Body of pancreas (tissue), 4 donors: ENCODE data around the gene SYNE4.

Source experiments
- CTCF ChIP-seq, 7 experiments: fragments of 450-650 bp in 4 of 7; fragments of 200-600 bp in 3 of 7; sonication (generic) in 3 of 7; IDR thresholded peaks; one replicate each; pipeline ENCODE4 v1.5.1; 2016 to 2019; ENCODE audit warnings: antibody characterized with exemption in 7 of 7
- POLR2A ChIP-seq, 3 donors: fragments of 450-650 bp; IDR thresholded peaks; one replicate each; pipeline ENCODE4 v1.6.1; 2016; ENCODE audit warnings: antibody characterized with exemption in 3 of 3, mild to moderate bottlenecking in 2 of 3

DNA sequence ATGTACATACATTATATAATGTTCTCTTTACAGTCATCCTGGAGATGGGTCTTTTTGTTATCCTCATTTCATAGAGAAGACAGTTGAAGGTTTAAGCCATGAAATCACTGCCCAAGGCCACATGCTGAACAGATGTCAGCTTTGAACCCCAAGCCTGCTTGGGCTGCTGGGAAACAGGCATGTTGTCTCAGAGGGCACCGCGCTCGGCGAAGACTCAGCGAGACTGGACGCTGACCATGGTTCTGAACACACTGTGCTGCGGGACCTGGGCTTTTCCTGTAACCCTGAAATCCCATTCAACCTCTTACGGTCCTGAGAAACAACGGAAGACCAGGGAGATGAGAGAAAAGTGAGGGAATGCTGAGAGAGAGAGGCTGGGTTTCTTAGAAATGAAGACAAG, 45.1 kb downstream of the SYNE4 start:
- no peak for TF ChIP-seq CTCF (IDR thresholded peaks at IDR 0.05)
- TF ChIP-seq POLR2A (IDR thresholded peaks at IDR 0.05): no peak
